Measurements from ENCODE around the gene PANX2.
"Not testable (repeated sequence)": the region's sequence is repeated elsewhere in the genome, so short reads cannot be mapped to it uniquely, and the experiment has no call there.

PANX2 gene

DNA sequence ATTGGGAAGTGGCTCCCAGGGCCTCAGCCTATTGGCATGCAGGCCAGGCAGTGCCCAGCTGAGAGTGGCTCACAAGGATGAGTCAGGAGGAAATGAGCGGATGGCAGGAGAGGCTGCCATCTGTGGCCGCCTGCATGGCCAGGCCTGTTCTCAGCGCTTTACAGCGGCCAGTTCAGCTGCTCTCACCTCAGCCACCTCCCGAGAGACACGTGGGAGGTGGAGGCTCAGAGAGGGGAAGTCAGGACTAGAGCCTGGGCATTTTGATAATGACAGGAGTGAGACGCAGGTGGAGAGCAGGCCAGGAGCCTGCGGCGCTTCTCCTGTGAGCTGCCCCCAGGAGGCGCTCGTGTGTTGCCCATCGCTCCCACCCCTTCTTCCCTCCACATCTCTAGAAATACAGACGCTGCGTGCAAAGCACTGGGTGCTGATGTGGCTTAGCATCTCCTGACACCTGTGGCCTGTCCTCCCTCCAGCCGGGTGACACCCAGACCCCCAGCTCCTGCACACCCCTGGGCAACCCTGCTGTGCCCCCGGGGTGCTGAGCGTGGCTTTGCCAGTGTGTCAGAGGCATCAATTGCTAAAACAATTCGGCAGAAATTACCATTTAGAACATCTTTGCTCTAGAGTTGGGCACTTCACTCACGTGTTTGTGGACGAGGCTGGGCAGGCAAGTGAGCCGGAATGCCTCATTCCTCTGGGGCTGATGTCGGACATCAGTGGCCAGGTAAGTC, 21.4 kb upstream of the PANX2 start:
- no peak for FAIRE-seq

- no peak for FAIRE-seq
Observed at GRCh38 chr22:50150161-50151129, 20.1 kb upstream of the PANX2 start.

DNA sequence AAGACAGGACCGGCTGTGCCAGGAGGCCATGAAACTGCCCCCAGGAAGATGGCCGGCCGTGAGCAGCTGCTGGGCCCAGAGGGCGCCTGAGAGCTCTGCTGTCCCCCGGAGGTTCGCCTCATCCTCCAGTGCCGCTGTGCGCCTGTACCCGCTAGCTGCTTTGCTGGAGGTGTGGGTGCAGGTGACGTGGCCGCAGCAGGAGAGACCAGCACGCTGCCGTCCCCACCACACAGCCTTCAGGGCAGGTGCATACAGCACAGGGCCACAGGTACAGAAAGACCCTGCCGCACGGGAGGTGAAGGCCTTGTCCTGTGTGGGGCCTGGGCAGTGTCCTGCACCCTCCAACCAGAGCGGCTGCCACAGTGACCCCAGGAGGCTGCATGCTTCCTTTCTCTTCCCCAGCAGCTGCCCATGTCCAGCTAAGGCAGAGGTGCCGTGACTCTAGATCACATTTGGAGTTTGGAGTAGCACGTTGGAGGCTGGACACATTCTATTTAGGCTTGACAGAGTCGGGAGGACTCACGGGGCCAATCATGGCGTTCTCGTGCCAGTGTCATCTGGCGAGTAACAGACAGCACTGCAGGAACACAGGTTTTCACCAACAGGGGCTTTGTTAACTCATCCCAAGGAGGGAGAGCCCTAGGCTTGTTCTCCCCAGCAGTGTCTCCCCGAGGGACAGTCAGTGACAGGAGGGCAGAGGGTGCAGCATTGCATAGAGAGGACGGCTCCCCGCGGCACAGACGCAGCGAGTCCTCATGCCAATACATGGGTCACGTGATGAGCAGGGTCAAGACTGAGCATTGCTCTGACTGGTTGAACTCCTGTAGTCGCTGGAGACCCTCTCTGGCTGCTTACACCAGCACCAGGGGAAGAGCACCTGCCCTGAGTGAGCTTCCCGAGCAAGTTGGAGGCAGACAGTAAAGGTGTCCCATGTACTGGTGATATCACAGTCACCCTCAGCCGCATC, 18.7 kb upstream of the PANX2 start:
- no peak for FAIRE-seq

DNA sequence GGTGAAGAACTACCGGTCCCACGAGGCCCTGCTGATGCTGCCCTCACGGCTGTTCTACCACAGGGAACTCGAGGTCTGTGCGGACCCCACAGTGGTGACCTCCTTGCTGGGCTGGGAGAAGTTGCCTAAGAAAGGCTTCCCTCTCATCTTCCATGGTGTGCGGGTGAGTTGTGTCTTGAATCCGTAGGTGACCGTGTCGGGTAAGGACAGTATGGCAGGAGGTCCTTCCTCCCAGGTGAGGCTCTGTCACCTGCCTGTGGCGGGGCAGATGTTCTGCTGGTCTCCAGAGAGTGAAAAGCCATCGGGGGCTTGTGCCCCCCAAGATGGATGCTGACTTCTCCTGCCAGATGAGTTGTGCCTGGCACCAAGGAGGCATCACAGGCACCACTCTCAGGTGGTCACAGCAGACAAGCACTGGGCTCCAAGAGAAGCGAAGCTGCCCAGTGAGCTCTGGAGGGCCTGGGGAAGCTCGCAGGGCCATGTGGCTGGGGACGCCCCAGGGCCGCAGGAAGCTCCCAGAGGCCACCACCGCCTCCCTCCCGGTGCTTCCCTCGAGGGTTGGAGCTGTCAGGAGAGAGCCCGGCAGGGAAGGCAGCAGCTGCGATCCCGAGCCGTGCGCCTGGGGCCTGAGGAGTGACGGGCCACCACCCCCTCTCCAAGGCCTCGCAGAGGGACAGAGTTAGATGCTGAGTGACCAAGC, 17.3 kb upstream of the PANX2 start:
- FAIRE-seq: no peak

DNA sequence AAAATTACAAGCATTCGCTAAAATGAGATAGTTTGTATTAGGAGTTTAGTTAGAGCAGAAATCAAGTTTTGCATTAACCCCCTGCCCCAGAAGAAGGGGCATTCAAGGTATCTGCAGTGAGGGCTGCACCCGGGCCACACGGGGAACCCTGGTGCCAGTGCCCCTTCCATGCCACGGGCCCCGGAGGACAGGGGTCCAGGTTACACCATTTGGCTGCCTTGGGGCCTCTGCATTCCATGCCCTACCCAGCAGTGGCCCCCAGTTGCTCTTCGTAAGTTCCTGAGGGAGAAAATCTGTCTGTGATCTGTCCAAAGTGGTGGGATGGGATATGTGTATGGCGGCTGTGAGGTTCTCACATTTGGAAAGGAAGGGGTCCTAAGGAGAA, 16.8 kb upstream of the PANX2 start:
- FAIRE-seq: no peak

GRCh38 chr22:50157709-50158375, 12.7 kb upstream of the PANX2 start:
- FAIRE-seq: no peak

GRCh38 chr22:50160947-50161346, 9.6 kb upstream of the PANX2 start:
- FAIRE-seq: no peak

GRCh38 chr22:50161508-50162390, 8.8 kb upstream of the PANX2 start:
- no peak for FAIRE-seq

DNA sequence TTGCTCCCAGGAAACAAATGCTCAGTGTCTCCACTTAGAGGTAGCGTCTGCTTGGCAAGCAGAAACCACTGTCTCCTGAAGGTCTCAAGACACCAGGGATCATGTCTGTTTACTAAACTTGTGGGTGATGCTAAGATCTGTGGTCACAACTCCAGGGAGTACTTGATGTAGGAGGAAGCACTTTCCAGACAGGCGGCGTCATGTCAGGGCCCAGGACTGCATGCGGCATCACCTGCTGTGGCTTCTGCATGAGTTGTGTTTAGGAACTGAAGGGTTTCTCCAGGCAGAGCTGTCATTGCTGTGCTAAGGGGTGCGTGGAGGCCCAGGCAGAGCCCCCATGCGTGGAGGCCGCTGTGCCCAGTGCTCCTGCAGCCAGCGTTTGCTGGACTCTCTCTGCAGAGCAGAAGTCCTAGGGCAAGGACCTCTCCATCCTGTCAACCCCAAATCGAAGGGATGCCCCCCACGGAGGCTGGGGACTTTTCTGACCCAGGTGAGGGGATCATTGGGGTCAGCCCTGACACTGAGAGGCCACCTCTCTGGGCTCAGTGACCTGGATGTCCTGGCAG, 8.1 kb upstream of the PANX2 start:
- no peak for FAIRE-seq

DNA sequence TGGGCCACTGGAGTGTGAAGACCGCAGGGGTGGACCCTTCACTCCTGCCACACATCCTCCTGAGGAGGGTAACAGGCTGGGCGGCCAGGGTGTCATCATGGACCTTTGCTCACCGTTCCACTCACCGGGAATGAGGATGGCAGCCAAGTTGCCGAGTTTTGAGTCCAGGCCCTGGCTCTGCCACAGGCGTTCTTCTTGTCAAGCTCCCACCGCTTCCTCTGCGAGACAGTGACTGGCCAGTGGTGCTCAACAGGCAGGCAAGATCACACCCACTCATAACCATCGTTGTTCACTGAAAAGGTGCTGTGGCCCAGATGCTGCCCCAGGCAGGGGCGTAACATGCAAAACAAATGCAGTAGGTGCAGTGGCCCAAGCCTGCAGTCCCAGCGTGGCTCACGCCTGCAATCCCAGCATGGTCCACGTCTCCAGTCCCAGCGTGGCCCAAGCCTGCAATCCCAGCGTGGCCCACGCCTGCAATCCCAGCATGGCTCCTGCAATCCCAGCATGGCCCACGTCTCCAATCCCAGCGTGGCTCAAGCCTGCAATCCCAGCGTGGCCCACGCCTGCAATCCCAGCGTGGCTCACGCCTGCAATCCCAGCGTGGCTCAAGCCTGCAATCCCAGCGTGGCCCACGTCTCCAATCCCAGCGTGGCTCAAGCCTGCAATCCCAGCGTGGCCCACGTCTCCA, 5.0 kb upstream of the PANX2 start:
- FAIRE-seq: no peak

DNA sequence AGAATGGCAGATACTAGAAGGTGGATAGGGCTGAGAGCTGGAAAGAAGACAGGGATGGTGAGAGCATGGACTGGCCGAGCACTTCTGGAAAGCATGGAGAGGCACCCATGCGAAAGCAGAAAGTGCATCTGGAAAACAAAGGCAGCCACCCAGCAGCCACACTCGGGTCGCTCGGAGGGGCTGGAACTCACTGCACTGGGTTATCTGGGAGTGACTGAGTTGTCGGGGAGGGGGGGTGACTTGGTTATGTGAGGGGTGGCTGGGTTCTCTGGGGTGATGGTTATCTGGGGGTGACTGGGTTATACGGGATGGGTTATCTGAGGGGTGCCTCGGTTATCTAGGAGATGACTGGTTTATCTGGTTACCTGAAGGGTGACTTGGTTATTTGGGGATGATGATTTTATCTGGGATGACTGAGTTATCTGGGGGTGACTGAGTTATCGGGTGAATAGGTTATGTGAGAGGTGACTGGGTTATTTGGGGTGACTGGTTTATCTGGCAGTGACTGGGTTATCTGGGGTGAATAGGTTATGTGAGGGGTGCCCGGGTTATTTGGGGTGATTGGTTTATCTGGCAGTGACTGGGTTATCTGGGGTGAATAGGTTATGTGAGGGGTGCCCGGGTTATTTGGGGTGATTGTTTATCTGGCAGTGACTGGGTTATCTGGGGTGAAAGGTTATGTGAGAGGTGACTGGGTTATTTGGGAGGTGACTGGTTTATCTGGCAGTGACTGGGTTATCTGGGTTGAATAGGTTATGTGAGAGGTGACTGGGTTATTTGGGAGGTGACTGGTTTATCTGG, 2.6 kb upstream of the PANX2 start:
- FAIRE-seq: no peak

- not testable (repeated sequence) for FAIRE-seq
Observed at GRCh38 chr22:50168490-50169180, 1.9 kb upstream of the PANX2 start.

- FAIRE-seq: no peak
Observed at GRCh38 chr22:50169181-50169759, 1.3 kb upstream of the PANX2 start.

GRCh38 chr22:50169774-50170341, 673 bp upstream of the PANX2 start:
- no peak for FAIRE-seq

DNA sequence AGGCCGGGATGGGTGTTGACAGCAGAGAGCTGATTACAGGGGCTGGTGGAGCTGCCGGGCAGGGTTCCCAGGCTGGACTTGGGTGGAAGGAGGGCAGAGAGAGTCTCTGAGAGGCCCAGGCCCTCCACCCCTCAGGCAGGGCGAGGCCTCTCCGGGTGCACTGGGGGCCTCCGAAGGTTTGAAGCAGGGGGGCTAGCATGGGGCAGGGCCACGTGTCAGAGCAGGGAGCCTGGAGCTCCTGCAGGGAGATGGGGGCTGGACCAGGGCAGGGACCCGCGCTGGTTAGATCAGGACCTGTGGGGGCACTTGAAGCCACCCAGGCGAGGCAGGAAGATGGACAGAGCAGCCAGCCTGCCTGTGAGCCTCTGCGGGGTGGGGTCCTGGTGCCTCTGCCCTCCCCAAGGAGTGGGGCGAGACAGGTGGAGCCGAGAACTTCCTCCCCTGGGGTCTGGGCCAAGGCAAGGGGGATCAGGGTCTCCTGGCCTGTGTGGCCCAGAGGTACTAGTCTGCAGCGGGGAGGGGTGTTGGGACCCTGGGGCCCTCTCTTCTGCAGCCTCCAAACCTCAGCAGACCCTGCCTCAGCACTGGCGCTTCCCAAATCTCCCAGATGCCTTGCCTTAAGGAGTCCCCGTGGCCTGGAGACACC, 911 bp downstream of the PANX2 start:
- no peak for FAIRE-seq

DNA sequence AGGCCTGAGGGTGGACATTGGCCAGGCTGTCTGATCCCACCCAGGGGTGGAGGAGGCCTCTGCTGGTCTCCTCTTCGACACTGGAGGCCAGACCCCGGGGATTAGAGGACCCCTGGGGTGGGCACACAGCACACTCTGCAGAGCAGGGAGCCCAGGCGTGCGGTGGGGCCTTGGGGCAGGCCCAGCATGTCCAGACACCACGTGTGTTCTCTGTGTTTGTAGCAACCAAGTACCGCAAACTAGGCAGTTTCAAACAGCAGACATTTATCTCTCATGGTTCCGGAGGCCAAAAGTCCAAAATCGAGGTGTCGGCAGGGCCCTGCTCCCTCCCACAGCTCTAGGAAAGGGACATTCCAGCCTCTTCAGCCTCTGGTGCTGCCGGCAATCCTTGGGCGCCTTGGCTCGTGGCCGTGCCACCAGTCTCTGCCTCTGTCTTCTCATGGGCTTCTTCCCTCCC, 1.5 kb downstream of the PANX2 start:
- FAIRE-seq: no peak
